Adrenal gland (tissue), 12 donors: ENCODE results near the gene PRR33. TPM values are rescaled to one million over a fixed set of nuclear protein-coding genes. Genes with fewer than 3 reads are reported as not detected.

Experiments used
- DNase-seq, 7 donors: peaks; one replicate each; pipeline ENCODE4 v3.0.0-alpha.2; 2019 to 2020
- H3K27ac ChIP-seq, 5 donors: fragments of 200-600 bp; sonication (generic) in 4 of 5; 1 replicate in 3 of 5; 2 replicates in 2 of 5; pipeline versions ENCODE4 v1.5.1 to v1.8.0; 2016 to 2020; ENCODE audit warnings: mild to moderate bottlenecking in 1 of 5
- H3K27me3 ChIP-seq: fragments of 200-600 bp; 2 replicates; pipeline ENCODE4 v1.8.0; 2021
- H3K36me3 ChIP-seq, 2 donors: fragments of 200-600 bp; replicated peaks in 1 of 2; 1 replicate in 1 of 2; 2 replicates in 1 of 2; pipeline versions ENCODE4 v1.5.1 to v1.8.0; 2018 to 2022
- H3K4me1 ChIP-seq, 2 donors: fragments of 200-600 bp; replicated peaks in 1 of 2; 1 replicate in 1 of 2; 2 replicates in 1 of 2; pipeline versions ENCODE4 v1.5.1 to v1.8.0; 2018 to 2021
- H3K4me3 ChIP-seq, 4 donors: fragments of 200-600 bp; sonication (generic) in 3 of 4; one replicate each; pipeline ENCODE4 v1.5.1; 2016 to 2018
- H3K9me3 ChIP-seq, 3 donors: fragments of 200-600 bp; sonication (generic) in 1 of 3; replicated peaks in 1 of 3; 1 replicate in 2 of 3; 2 replicates in 1 of 3; pipeline versions ENCODE4 v1.5.1 to v1.8.0; 2016 to 2021
- POLR2A ChIP-seq, 2 donors: fragments of 450-650 bp; IDR thresholded peaks; one replicate each; pipeline ENCODE4 v1.6.1; 2017; ENCODE audit warnings: antibody characterized with exemption in 2 of 2, mild to moderate bottlenecking in 2 of 2, moderate library complexity in 1 of 2
- WGBS, 4 donors: extraction: QIAGEN DNeasy Blood & Tissue Kit in 2 of 4; methylation state at CpG; one replicate each; pipeline versions ENCODE4 v1.1.5 to v1.1.7; 2013 to 2017; 5-methylcytosine and 5-hydroxymethylcytosine counted together
- intact Hi-C, 2 donors: fragments of 100-400 bp; cut with DNase I; formaldehyde crosslinking; loops; one replicate each; pipeline versions ENCODE4 v1.14.1 to v1.15.0; 2022 to 2023
- polyA plus RNA-seq, 3 donors: library from polyadenylated mRNA; stranded (reverse); fragments of 200-250 nt in 2 of 3; fragments of 350-450 nt in 1 of 3; fragmentation: Illumina TruSeq in 1 of 3; extraction: RNeasy Lipid Tissue Mini Kit (QIAGEN cat#74804) in 1 of 3; gene quantifications; one replicate each; pipeline ENCODE4 v1.2.3, GENCODE V29; 2013 to 2014
- total RNA-seq, 9 donors: library from RNA; depleted of rRNA in 4 of 9; stranded (reverse); fragments of >200 nt in 4 of 9; fragments of 120-200 nt in 1 of 9; fragmentation: NEBNext Ultra II Directional in 1 of 9; extraction: Animal tissue kit (Norgen Biotek cat#: 25700) in 1 of 9; gene quantifications; one replicate each; pipeline versions ENCODE4 v1.1.0 to v1.2.4, GENCODE V29; 2013 to 2023
- TF ChIP-seq, protein P1 (sequence below), 6 experiments: fragments of 450-650 bp in 4 of 6; fragments of 200-600 bp in 2 of 6; sonication (generic) in 1 of 6; IDR thresholded peaks; 1 replicate in 5 of 6; 2 replicates in 1 of 6; pipeline versions ENCODE4 v1.5.1 to v1.8.0; 2016 to 2021; ENCODE audit warnings: antibody characterized with exemption in 6 of 6, mild to moderate bottlenecking in 2 of 6, moderate library complexity in 1 of 6
- donor health status: healthy with polysubstance abuse.
- donor health status: Bipolar disorder and iron deficiency.
- donor health status: DM: yes; HTN: yes; CAD: no.
- donor health status: DM: no; HTN: no; CAD: no.
- donor health status: DM: no; HTN: no; CAD: no.
- donor health status: DM: yes; HTN: yes; CAD: no.

The PRR33 gene
- total and polyA plus RNA-seq, 12 donors: 0.07 to 2.3 (median 0.25) TPM; not detected in 6

DNA sequence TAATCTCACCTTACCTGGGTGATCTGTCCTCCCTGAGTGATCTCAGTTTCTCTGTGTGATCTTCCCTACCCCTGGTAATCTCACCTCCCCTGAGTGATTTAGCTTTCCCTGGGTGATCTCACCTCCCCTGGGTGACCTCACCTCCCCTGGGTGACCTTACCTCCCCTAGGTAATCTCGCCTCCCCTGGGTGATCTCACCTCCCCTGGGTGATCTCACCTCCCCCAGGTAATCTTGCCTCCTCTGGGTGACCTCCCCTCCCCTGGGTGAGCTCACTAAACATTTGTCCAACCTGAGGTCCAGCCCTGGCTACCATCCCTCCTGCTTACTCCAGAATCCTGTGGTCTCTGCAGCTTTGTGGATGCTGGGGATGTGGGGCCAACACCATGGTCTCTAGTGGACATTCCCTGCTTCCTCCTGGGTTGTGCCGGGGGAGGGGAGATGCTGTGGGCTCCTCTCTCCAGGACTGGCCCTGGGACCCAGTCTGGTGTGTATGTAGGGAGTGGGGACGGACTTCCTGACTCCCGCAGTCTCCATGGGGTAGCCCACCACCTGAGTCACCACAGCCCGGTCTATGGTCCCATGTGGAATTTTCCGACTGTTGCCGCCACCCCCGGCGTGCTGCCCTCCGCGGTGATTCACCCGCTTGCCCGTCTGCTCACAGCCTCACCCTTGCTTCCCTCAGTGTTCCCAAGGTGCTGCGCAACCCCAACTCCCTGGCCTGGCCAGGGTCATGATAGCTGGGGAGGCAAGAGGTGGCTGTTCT, 28.9 kb downstream of the PRR33 start:
- intact Hi-C loops: no loop called here
- H3K4me3 ChIP-seq: peak overlapping the region in 1 of 4 donors; percentile 60
- peak overlapping the region; percentile 83 to 97 (median 88) for H3K27ac ChIP-seq
- WGBS, 4 donors: 39 to 54% (median 48%) methylated on average over 6 to 14 of the region's 14 CpGs
- peaks cover 31 to 53% of the 10 kb centered on the region in 2 donors for H3K4me1 ChIP-seq
- H3K36me3 ChIP-seq: no peaks in the 10 kb centered on the region
- TF ChIP-seq, protein P1, sequence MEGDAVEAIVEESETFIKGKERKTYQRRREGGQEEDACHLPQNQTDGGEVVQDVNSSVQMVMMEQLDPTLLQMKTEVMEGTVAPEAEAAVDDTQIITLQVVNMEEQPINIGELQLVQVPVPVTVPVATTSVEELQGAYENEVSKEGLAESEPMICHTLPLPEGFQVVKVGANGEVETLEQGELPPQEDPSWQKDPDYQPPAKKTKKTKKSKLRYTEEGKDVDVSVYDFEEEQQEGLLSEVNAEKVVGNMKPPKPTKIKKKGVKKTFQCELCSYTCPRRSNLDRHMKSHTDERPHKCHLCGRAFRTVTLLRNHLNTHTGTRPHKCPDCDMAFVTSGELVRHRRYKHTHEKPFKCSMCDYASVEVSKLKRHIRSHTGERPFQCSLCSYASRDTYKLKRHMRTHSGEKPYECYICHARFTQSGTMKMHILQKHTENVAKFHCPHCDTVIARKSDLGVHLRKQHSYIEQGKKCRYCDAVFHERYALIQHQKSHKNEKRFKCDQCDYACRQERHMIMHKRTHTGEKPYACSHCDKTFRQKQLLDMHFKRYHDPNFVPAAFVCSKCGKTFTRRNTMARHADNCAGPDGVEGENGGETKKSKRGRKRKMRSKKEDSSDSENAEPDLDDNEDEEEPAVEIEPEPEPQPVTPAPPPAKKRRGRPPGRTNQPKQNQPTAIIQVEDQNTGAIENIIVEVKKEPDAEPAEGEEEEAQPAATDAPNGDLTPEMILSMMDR (IDR thresholded peaks at IDR 0.05): no peak
- peak; percentile 43 to 64 for TF ChIP-seq POLR2A (IDR thresholded peaks at IDR 0.05)
- peak; percentile 78 to 91 (median 88) for DNase-seq
- no peaks in the 10 kb centered on the region for H3K27me3 ChIP-seq
- H3K9me3 ChIP-seq: no peaks in the 10 kb centered on the region

DNA sequence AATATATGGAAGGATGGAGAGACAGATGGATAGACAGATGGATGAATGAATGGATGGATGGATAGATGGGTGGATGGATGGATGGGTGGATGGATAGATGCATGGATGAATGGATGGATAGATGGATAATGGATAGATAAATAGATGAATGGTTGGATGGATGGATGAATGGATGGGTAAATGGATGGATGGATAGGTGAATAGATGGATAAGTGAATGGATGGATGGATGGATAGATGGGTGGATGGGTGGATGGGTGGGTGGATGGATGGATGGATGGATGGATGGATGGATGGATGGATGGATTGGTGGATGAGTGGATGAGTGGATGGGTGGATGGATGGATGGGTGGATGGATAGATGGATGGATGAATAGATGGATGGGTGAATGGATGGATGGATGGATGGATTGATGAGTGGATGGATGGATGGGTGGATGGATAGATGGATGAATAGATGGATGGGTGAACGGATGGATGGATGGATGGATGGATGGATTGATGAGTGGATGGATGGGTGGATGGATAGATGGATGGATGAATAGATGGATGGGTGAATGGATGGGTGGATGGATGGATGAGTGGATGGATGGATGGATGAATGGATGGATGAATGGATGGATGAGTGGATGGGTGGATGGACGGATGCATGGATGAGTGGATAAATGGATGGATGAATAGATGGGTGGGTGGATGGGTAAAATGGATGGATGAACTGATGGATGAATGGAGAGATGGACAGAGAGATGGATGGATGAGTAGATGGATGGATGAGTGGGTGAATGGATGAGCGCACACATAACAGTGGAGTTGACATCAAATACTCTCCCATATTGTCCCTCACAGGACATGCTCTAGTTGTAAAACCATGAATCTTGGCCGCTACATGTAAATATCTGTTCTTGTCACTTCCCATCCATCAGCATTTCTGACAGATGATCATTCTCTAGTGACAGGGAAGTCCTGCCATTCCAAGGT, 30.0 kb downstream of the PRR33 start:
- no peak for DNase-seq
- WGBS, 4 donors: 92 to 96% (median 93%) methylated on average over 4 of the region's 4 CpGs
- no peak for TF ChIP-seq POLR2A (IDR thresholded peaks at IDR 0.05)
- TF ChIP-seq, protein P1 (IDR thresholded peaks at IDR 0.05): no peak
- intact Hi-C loops: no loop called here
- Histone ChIP-seq H3K9me3 (no peaks in the 10 kb centered on the region), H3K36me3 (no peaks in the 10 kb centered on the region), H3K4me1 (peaks cover 33 to 43% of the 10 kb centered on the region in 2 donors), H3K27ac (peak overlapping the region in 1 of 5 donors; percentile 97), H3K27me3 (no peaks in the 10 kb centered on the region), H3K4me3 (no peak overlapping the region)

DNA sequence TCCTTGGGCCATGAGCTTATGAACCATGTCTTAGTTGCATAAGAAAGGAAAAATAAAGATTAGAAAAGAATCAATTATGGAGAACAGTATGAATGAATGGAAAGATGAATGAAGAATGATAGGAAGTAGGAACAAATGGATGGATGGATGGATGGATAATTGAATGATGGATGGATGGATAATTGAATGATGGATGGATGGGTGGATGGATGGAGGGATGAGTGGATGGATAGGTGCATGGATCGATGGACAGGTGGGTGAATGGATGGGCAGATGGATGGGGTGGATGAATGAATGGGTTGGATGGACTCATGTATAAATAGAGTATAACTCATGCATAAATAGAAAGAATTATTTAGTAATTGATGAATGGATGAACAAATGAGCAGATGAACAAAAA, 31.6 kb downstream of the PRR33 start:
- Histone ChIP-seq H3K27me3 (no peaks in the 10 kb centered on the region), H3K36me3 (no peaks in the 10 kb centered on the region), H3K27ac (no peak overlapping the region), H3K4me1 (peaks cover 34 to 40% of the 10 kb centered on the region in 2 donors), H3K9me3 (no peaks in the 10 kb centered on the region), H3K4me3 (no peak overlapping the region)
- WGBS, 4 donors: 96 to 100% (median 97%) methylated on average over 1 of the region's 1 CpG
- intact Hi-C loops: no loop called here
- TF ChIP-seq, protein P1 (IDR thresholded peaks at IDR 0.05): no peak
- TF ChIP-seq POLR2A (IDR thresholded peaks at IDR 0.05): no peak
- no peak for DNase-seq

DNA sequence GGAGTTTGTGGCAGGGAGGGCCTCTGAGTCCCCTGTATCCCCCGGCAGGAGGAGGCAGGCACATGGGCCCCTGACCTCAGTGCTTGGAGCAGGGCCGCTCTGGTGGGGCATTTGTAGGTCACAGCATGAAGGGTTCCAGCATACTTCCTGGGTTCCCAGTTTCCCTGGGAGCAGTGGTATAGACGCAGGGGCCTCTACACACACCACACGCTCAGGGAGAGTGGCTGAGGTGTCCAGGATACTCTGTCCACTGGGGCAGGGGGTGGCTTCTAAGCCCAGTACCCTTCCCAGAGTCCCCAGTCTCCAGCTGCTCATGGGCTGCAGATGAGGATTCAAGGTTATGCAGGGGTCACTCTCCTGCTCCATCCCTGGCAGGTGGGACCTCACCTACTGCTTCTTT, 32.7 kb downstream of the PRR33 start:
- no peaks in the 10 kb centered on the region for H3K36me3 ChIP-seq

More for the DNA sequence above, 32.7 kb downstream of the PRR33 start:
- peaks cover 23 to 31% of the 10 kb centered on the region in 2 donors for H3K4me1 ChIP-seq
- TF ChIP-seq POLR2A (IDR thresholded peaks at IDR 0.05): no peak
- TF ChIP-seq, protein P1 (IDR thresholded peaks at IDR 0.05): no peak
- DNase-seq: no peak
- H3K27me3 ChIP-seq: no peaks in the 10 kb centered on the region
- WGBS, 4 donors: 83 to 89% (median 89%) methylated on average over 4 of the region's 4 CpGs; no CpG with 5 or more reads in 1 of the 4 donors
- intact Hi-C loops: no loop called here
- no peaks in the 10 kb centered on the region for H3K9me3 ChIP-seq
- no peak overlapping the region for H3K4me3 ChIP-seq
- no peak overlapping the region for H3K27ac ChIP-seq
